ENCODE data around the gene IL27RA.
"Not testable (repeated sequence)": the region's sequence is repeated elsewhere in the genome, so short reads cannot be mapped to it uniquely, and the experiment has no call there.

Gene IL27RA

GRCh38 chr19:14027856-14028450 lies 3.6 kb upstream of the IL27RA start, which contains the start of gene RLN3:
TSS of gene RLN3 (plus strand) at chr19:14028148. CDS start at chr19:14028205, 57 bp downstream.
- ChIA-PET POLR2A (interaction anchor here (1.2 kb wide), 1 partner anchor 21 kb away, joined by 4 read pairs; the partner anchor contains the start of gene RFX1), CTCF (interaction anchor here (0.6 to 1.7 kb wide), 4 partner anchors 14 to 861 kb away, joined by 3 to 5 read pairs (median 4); no protein-coding TSS in a partner anchor)
- DNase-seq (ENCODE audit: extremely low spot score), result no peak
- TF ChIP-seq BHLHE40 (IDR thresholded peaks at IDR 0.05; ENCODE audit: borderline replicate concordance) (no peak), ARNT (IDR thresholded peaks at IDR 0.05) (no peak), NFRKB (IDR thresholded peaks at IDR 0.05) (no peak), ZNF384 (IDR thresholded peaks at IDR 0.05) (no peak), SUZ12 (IDR thresholded peaks at IDR 0.05) (no peak), CTBP1 (IDR thresholded peaks at IDR 0.05; ENCODE audit: borderline replicate concordance) (no peak), TARDBP (IDR thresholded peaks at IDR 0.05) (no peak), L3MBTL2 (conservative IDR thresholded peaks at IDR 0.05) (no peak), ELF4 (IDR thresholded peaks at IDR 0.05) (no peak), FOXA1 (IDR thresholded peaks at IDR 0.05) (no peak), PKNOX1 (IDR thresholded peaks at IDR 0.05) (no peak)

DNA sequence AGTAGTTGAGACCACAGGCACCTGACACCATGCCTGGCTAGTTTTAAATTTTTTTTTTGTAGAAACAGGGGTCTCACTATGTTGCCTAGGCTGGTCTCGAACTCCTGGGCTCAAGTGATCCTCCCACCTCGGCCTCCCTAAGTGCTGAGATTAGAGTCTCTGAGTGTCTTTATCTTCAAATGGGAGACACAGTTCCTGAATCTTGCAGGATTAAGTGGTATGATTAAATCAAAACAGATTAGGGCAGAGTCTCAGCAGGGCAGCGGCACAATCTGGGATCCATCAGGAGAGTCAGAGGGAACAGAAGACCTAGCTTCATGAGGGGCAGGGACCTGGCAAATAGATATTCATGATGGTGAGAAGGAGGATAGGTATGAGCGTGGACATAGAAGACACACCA lies 2.7 kb upstream of the IL27RA start:
- no peak for DNase-seq (ENCODE audit: extremely low spot score)
- ChIA-PET POLR2A (interaction anchor here (1.2 kb wide), 1 partner anchor 22 kb away, joined by 4 read pairs; the partner anchor contains the start of gene RFX1), CTCF (interaction anchor here (0.7 to 1.7 kb wide), 2 partner anchors 14 to 868 kb away, joined by 3 to 5 read pairs; no protein-coding TSS in a partner anchor)
- TF ChIP-seq LEF1 (IDR thresholded peaks at IDR 0.05; ENCODE audit: borderline replicate concordance) (no peak), SP1 (IDR thresholded peaks at IDR 0.05) (no peak), NFRKB (IDR thresholded peaks at IDR 0.05) (no peak)

DNA sequence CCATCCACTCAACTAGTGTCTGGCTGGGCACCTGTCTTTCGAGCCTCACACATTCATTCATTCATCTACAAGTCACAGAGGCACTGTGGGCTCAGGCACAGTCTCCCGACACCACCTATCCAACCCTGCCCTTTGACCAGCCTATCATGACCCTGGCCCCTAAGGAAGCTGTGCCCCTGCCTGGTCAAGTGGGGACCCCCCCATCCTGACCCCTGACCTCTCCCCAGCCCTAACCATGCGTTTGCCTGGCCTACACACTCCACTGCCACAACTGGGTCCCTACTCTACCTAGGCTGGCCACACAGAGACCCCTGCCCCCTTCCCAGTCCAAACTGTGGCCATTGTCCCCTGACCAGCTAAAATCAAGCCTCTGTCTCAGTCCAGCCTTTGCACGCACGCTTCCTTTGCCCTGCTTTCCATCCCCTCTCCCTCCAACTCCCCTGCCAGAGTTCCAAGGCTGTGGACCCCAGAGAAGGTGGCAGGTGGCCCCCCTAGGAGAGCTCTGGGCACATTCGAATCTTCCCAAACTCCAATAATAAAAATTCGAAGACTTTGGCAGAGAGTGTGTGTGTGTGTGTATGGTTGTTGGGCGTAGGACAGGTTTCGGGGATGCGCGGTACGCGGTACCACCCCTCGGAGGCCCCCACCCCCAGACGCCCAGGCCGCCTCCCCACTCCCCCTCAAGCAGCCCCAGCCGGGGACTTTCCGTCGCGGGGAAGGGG lies 404 bp upstream of the IL27RA start:
- POLR2A ChIA-PET, result interaction anchor here (0.6 to 2.2 kb wide), 10 partner anchors 9 to 461 kb away, joined by 3 to 11 read pairs (median 4); no protein-coding TSS in a partner anchor
- no peak for DNase-seq (ENCODE audit: extremely low spot score)
- TF ChIP-seq FOXA1 (IDR thresholded peaks at IDR 0.05), result no peak
- no peak for TF ChIP-seq L3MBTL2 (conservative IDR thresholded peaks at IDR 0.05)
- TF ChIP-seq BHLHE40 (IDR thresholded peaks at IDR 0.05; ENCODE audit: borderline replicate concordance), result no peak
- no peak for TF ChIP-seq ZNF384 (IDR thresholded peaks at IDR 0.05)
- no peak for TF ChIP-seq ELF4 (IDR thresholded peaks at IDR 0.05)
- no peak for TF ChIP-seq NFRKB (IDR thresholded peaks at IDR 0.05)
- TF ChIP-seq LEF1 (IDR thresholded peaks at IDR 0.05; ENCODE audit: borderline replicate concordance), result no peak
- no peak for TF ChIP-seq ARNT (IDR thresholded peaks at IDR 0.05)
- no peak for TF ChIP-seq HDGF (IDR thresholded peaks at IDR 0.05; ENCODE audit: borderline replicate concordance)
- CTCF ChIA-PET, result interaction anchor here (0.6 to 1.4 kb wide), 11 partner anchors 9 to 106 kb away, joined by 3 to 13 read pairs (median 4); partner anchors contain the start of genes ASF1B and MISP3

DNA sequence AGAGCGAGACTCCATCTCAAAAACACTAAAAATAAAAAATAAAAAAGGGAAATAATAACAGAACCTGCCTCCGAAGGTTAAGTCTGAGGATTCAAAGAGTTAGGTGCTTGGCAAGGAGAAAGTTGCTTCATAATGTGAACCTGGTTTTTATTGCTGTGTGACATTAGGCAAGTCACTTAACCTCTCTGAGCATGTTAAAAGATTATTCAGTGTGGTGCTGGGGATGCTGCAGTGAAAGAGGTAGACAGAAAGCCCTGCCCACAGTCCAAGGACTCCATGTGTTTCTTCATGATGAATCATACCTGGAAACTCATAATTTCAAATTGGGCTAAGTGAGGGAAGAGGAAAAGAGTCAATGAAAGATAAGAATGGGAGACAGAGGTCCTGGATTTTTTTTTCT lies 2.4 kb downstream of the IL27RA start:
- ChIA-PET CTCF (no interaction called here), POLR2A (no interaction called here)
- TF ChIP-seq TARDBP (IDR thresholded peaks at IDR 0.05), result no peak
- no peak for TF ChIP-seq PKNOX1 (IDR thresholded peaks at IDR 0.05)
- no peak for TF ChIP-seq ELF4 (IDR thresholded peaks at IDR 0.05)
- no peak for TF ChIP-seq LEF1 (IDR thresholded peaks at IDR 0.05; ENCODE audit: borderline replicate concordance)
- no peak for TF ChIP-seq L3MBTL2 (conservative IDR thresholded peaks at IDR 0.05)
- no peak for TF ChIP-seq FOXA1 (IDR thresholded peaks at IDR 0.05)
- no peak for TF ChIP-seq ZNF384 (IDR thresholded peaks at IDR 0.05)
- TF ChIP-seq ARNT (IDR thresholded peaks at IDR 0.05), result no peak
- TF ChIP-seq FOXK2 (IDR thresholded peaks at IDR 0.05), result no peak
- TF ChIP-seq NFRKB (IDR thresholded peaks at IDR 0.05), result no peak
- no peak for TF ChIP-seq SP1 (IDR thresholded peaks at IDR 0.05)
- no peak for DNase-seq (ENCODE audit: extremely low spot score)

DNA sequence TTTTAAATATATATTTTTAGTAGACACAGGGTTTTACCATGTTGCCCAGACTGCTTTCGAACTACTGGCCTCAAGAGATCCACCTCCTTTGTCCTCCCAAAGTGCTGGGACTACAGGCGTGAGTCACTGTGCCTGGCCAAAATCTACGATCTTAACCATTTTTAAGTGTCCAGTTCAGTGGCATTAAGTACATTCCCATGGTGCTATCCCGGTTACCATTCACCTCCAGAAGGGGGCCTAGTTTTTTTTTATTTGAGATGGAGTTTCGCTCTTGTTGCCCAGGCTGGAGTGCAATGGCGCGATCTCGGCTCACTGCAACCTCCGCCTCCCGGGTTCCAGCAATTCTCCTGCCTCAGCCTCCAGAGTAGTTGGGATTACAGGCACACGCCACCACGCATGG lies 3.6 kb downstream of the IL27RA start:
- DNase-seq (ENCODE audit: extremely low spot score); POLR2A ChIA-PET; CTCF ChIA-PET: not testable (repeated sequence)

DNA sequence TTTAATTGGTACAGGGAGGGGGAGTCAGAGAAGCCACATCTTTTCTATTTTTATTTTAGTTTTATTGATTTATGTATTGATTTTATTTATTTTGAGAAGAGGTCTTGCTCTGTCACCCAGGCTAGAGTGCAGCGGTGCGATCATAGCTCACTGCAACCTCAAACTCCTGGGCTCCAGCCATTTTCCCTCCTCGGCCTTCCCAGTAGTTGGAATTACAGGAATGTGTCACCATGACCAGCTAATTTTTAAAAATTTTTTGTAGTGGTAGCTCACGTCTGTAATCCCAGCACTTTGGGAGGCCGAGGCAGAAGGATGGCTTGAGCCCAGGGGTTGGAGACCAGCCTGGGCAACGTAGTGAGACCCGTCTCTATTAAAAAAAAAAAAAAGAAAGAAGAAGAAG lies 4.1 kb downstream of the IL27RA start:
- DNase-seq (ENCODE audit: extremely low spot score), result no peak
- CTCF ChIA-PET, result interaction anchor here (0.7 to 1.0 kb wide), 2 partner anchors 13 to 156 kb away, joined by 3 to 5 read pairs; no protein-coding TSS in a partner anchor
- POLR2A ChIA-PET, result no interaction called here
- TF ChIP-seq ARNT (IDR thresholded peaks at IDR 0.05) (no peak), ZNF384 (IDR thresholded peaks at IDR 0.05) (no peak), PKNOX1 (IDR thresholded peaks at IDR 0.05) (no peak), FOXM1 (IDR thresholded peaks at IDR 0.05; ENCODE audit: borderline replicate concordance) (no peak), NFRKB (IDR thresholded peaks at IDR 0.05) (no peak), FOXA1 (IDR thresholded peaks at IDR 0.05) (no peak), TARDBP (IDR thresholded peaks at IDR 0.05) (no peak), SP1 (IDR thresholded peaks at IDR 0.05) (no peak), L3MBTL2 (conservative IDR thresholded peaks at IDR 0.05) (no peak), BHLHE40 (IDR thresholded peaks at IDR 0.05; ENCODE audit: borderline replicate concordance) (no peak), CTBP1 (IDR thresholded peaks at IDR 0.05; ENCODE audit: borderline replicate concordance) (no peak), SUZ12 (IDR thresholded peaks at IDR 0.05) (no peak), FOXK2 (IDR thresholded peaks at IDR 0.05) (no peak), ELF4 (IDR thresholded peaks at IDR 0.05) (no peak), HDGF (IDR thresholded peaks at IDR 0.05; ENCODE audit: borderline replicate concordance) (no peak), LEF1 (IDR thresholded peaks at IDR 0.05; ENCODE audit: borderline replicate concordance) (no peak)
